Hepatocyte (in vitro differentiated cells): Measurements from ENCODE around the gene CRACR2A.

Experiments
- EZH2 ChIP-seq: fragments of 200-600 bp; sonication (generic); IDR thresholded peaks from 2 replicates; pipeline ENCODE4 v1.6.1; 2016; ENCODE audit warnings: antibody characterized with exemption, mild to moderate bottlenecking, borderline replicate concordance
- EZH2phosphoT487 ChIP-seq: fragments of 200-600 bp; sonication (generic); IDR thresholded peaks from one replicate; pipeline ENCODE4 v1.6.1; 2018; ENCODE audit warnings: antibody characterized with exemption, mild to moderate bottlenecking, low read depth, moderate library complexity; ENCODE audit not compliant: unreplicated experiment, severe bottlenecking
- TF ChIP-seq, protein P1 (sequence below): fragments of 200-600 bp; sonication (generic); IDR thresholded peaks from 2 replicates; pipeline ENCODE4 v1.5.1; 2016; ENCODE audit warnings: antibody characterized with exemption, mild to moderate bottlenecking; ENCODE audit not compliant: poor library complexity

GRCh38 chr12:3578557-3578956 is 174.4 kb downstream of the CRACR2A start:
- TF ChIP-seq, protein P1, sequence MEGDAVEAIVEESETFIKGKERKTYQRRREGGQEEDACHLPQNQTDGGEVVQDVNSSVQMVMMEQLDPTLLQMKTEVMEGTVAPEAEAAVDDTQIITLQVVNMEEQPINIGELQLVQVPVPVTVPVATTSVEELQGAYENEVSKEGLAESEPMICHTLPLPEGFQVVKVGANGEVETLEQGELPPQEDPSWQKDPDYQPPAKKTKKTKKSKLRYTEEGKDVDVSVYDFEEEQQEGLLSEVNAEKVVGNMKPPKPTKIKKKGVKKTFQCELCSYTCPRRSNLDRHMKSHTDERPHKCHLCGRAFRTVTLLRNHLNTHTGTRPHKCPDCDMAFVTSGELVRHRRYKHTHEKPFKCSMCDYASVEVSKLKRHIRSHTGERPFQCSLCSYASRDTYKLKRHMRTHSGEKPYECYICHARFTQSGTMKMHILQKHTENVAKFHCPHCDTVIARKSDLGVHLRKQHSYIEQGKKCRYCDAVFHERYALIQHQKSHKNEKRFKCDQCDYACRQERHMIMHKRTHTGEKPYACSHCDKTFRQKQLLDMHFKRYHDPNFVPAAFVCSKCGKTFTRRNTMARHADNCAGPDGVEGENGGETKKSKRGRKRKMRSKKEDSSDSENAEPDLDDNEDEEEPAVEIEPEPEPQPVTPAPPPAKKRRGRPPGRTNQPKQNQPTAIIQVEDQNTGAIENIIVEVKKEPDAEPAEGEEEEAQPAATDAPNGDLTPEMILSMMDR, result no peak
- TF ChIP-seq EZH2, result no peak
- no peak for TF ChIP-seq EZH2phosphoT487
